DND-41 (cell line): ENCODE measurements around the gene GRAP2.

Experiments
- CTCF ChIP-seq: IDR thresholded peaks from 2 replicates; pipeline ENCODE4 v1.5.1; 2012; ENCODE audit warnings: borderline replicate concordance, low read length, moderate library complexity, mild to moderate bottlenecking; ENCODE audit not compliant: poor library complexity, severe bottlenecking; ENCODE audit errors: extremely low read depth
- EZH2 ChIP-seq: IDR thresholded peaks from 3 replicates; pipeline ENCODE4 v1.6.1; 2012; ENCODE audit warnings: borderline replicate concordance, low read depth, mild to moderate bottlenecking, moderate library complexity, low read length, inconsistent platforms; ENCODE audit not compliant: severe bottlenecking

GRCh38 chr22:40008726-40009291 is 107.9 kb downstream of the GRAP2 start:
- TF ChIP-seq CTCF, result no peak
- TF ChIP-seq EZH2, result no peak
